ENCODE measurements around the gene MACROH2A2. TPM values are rescaled to one million over a fixed set of nuclear protein-coding genes. Genes with fewer than 3 reads are reported as not detected.

Gene MACROH2A2
- total and polyA plus RNA-seq, 2 of the 13 experiments (the other 11 are each of a cell fraction or from before 2014, with no cell fraction given), result 9.8 to 43.1 TPM

GRCh38 chr10:70155255-70155838, 102.7 kb downstream of the MACROH2A2 start (continued):
- TF ChIP-seq ZNF407 (CRISPR knock-in tag; IDR thresholded peaks at IDR 0.05; ENCODE audit: not compliant biosample characterization), result no peak
- peak; percentile 44; the same call in 1 of the 2 replicates for TF ChIP-seq ONECUT2 (CRISPR knock-in tag; IDR thresholded peaks at IDR 0.05)
- TF ChIP-seq, protein P1, sequence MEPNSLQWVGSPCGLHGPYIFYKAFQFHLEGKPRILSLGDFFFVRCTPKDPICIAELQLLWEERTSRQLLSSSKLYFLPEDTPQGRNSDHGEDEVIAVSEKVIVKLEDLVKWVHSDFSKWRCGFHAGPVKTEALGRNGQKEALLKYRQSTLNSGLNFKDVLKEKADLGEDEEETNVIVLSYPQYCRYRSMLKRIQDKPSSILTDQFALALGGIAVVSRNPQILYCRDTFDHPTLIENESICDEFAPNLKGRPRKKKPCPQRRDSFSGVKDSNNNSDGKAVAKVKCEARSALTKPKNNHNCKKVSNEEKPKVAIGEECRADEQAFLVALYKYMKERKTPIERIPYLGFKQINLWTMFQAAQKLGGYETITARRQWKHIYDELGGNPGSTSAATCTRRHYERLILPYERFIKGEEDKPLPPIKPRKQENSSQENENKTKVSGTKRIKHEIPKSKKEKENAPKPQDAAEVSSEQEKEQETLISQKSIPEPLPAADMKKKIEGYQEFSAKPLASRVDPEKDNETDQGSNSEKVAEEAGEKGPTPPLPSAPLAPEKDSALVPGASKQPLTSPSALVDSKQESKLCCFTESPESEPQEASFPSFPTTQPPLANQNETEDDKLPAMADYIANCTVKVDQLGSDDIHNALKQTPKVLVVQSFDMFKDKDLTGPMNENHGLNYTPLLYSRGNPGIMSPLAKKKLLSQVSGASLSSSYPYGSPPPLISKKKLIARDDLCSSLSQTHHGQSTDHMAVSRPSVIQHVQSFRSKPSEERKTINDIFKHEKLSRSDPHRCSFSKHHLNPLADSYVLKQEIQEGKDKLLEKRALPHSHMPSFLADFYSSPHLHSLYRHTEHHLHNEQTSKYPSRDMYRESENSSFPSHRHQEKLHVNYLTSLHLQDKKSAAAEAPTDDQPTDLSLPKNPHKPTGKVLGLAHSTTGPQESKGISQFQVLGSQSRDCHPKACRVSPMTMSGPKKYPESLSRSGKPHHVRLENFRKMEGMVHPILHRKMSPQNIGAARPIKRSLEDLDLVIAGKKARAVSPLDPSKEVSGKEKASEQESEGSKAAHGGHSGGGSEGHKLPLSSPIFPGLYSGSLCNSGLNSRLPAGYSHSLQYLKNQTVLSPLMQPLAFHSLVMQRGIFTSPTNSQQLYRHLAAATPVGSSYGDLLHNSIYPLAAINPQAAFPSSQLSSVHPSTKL (CRISPR knock-in tag; IDR thresholded peaks at IDR 0.05), result peak; percentile 17; the same call in 1 of the 2 replicates
- TF ChIP-seq BCL6 (CRISPR knock-in tag; IDR thresholded peaks at IDR 0.05), result peak; percentile 75; the same call in 1 of the 2 replicates
- TF ChIP-seq, protein P2, sequence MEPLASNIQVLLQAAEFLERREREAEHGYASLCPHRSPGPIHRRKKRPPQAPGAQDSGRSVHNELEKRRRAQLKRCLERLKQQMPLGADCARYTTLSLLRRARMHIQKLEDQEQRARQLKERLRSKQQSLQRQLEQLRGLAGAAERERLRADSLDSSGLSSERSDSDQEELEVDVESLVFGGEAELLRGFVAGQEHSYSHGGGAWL (CRISPR knock-in tag; IDR thresholded peaks at IDR 0.05), result no peak
- TF ChIP-seq GATA4 (IDR thresholded peaks at IDR 0.05; ENCODE audit: borderline replicate concordance, low read depth), result no peak
- TF ChIP-seq SOX5 (CRISPR knock-in tag; IDR thresholded peaks at IDR 0.05; ENCODE audit: borderline replicate concordance), result peak; percentile 67; the same call in 1 of the 2 replicates
- TF ChIP-seq GATAD2A (CRISPR knock-in tag; IDR thresholded peaks at IDR 0.05), result 0 out of 2 replicates have a peak, but pooled peaks have one; percentile 42
- TF ChIP-seq ZNF232 (CRISPR knock-in tag; IDR thresholded peaks at IDR 0.05; ENCODE audit: borderline replicate concordance), result no peak
- peak; percentile 27; the same call in 1 of the 2 replicates for TF ChIP-seq HNF4A (CRISPR knock-in tag; IDR thresholded peaks at IDR 0.05)
- TF ChIP-seq TEAD3 (CRISPR knock-in tag; optimal IDR thresholded peaks at IDR 0.05; ENCODE audit: borderline replicate concordance), result peak; percentile 21
- no peak for TF ChIP-seq SOX13 (IDR thresholded peaks at IDR 0.05)
- peak in 1 of 2 experiments; percentile 68; a peak in 1 of 4 replicates for TF ChIP-seq SOX13 (CRISPR knock-in tag; conservative IDR thresholded peaks at IDR 0.05 in 1 of 2, IDR thresholded peaks at IDR 0.05 in 1 of 2)
- TF ChIP-seq, protein P3, sequence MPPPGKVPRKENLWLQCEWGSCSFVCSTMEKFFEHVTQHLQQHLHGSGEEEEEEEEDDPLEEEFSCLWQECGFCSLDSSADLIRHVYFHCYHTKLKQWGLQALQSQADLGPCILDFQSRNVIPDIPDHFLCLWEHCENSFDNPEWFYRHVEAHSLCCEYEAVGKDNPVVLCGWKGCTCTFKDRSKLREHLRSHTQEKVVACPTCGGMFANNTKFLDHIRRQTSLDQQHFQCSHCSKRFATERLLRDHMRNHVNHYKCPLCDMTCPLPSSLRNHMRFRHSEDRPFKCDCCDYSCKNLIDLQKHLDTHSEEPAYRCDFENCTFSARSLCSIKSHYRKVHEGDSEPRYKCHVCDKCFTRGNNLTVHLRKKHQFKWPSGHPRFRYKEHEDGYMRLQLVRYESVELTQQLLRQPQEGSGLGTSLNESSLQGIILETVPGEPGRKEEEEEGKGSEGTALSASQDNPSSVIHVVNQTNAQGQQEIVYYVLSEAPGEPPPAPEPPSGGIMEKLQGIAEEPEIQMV (CRISPR knock-in tag; IDR thresholded peaks at IDR 0.05; ENCODE audit: low read depth), result no peak
